ENCODE data around the gene DAGLA. TPM values are rescaled to one million over a fixed set of nuclear protein-coding genes. Genes with fewer than 3 reads are reported as not detected.

DAGLA gene
- total RNA-seq, 1 experiment from 2014 or later = 9.5 TPM

GRCh38 chr11:61701242-61701886 is 21.2 kb downstream of the DAGLA start:
- H3K4me1 ChIP-seq = peaks cover 39% of the 10 kb centered on the region
- DNase-seq = peak; percentile 72 to 78

GRCh38 chr11:61702701-61703312 is 22.6 kb downstream of the DAGLA start:
- no TSS peak for BruUV-seq (replicated peaks)
- Histone ChIP-seq H3K4me1 (peaks cover 31% of the 10 kb centered on the region), H3K36me3 (ENCODE audit: control insufficient read depth, insufficient read depth, low read length) (peaks cover 1% of the 10 kb centered on the region; the same call in 1 of the 2 replicates), H3K9me3 (no peaks in the 10 kb centered on the region), H3K4me3 (ENCODE audit: low read depth, low read length) (no peak overlapping the region), H3K27me3 (replicated peaks; ENCODE audit: control insufficient read depth, insufficient read depth, low read length) (no peaks in the 10 kb centered on the region)
- no peak for DNase-seq
- H3K27me3 Mint-ChIP-seq (ENCODE audit: insufficient read depth, unreplicated experiment) = no peaks in the 10 kb centered on the region
- peaks cover 11% of the 10 kb centered on the region for H3K36me3 Mint-ChIP-seq (ENCODE audit: insufficient read depth, unreplicated experiment)
- no peaks in the 10 kb centered on the region for H3K9me3 Mint-ChIP-seq (ENCODE audit: unreplicated experiment)
- TF ChIP-seq CTCF (IDR thresholded peaks at IDR 0.05; ENCODE audit: insufficient read depth in 1 of 2, low read depth in 1 of 2, low read length in 1 of 2, severe bottlenecking in 1 of 2, unreplicated experiment in 1 of 2) = no peak
- no peak overlapping the region for H3K27ac Mint-ChIP-seq (ENCODE audit: unreplicated experiment)
- no peak overlapping the region for H3K4me3 Mint-ChIP-seq (ENCODE audit: unreplicated experiment)
- ChIA-PET CTCF (interaction anchor here (0.9 to 1.0 kb wide), 3 partner anchors 20 to 31 kb away, joined by 4 to 5 read pairs (median 4); no protein-coding TSS in a partner anchor), POLR2A (no interaction called here)
- intact Hi-C loops (cut with micrococcal nuclease; ENCODE audit: unreplicated experiment) = no loop called here
- H3K4me1 Mint-ChIP-seq (ENCODE audit: low read depth, unreplicated experiment) = peaks cover 16% of the 10 kb centered on the region

More at GRCh38 chr11:61701242-61701886, 21.2 kb downstream of the DAGLA start:
- H3K27me3 Mint-ChIP-seq (ENCODE audit: insufficient read depth, unreplicated experiment) = no peaks in the 10 kb centered on the region
- CTCF ChIA-PET = interaction anchor here (0.7 to 1.0 kb wide), 3 partner anchors 12 to 32 kb away, joined by 3 to 5 read pairs (median 4); no protein-coding TSS in a partner anchor
- H3K36me3 Mint-ChIP-seq (ENCODE audit: insufficient read depth, unreplicated experiment) = peaks cover 6% of the 10 kb centered on the region
- H3K9me3 Mint-ChIP-seq (ENCODE audit: unreplicated experiment) = no peaks in the 10 kb centered on the region
- POLR2A ChIA-PET = no interaction called here
- H3K4me3 Mint-ChIP-seq (ENCODE audit: unreplicated experiment) = no peak overlapping the region
- H3K27me3 ChIP-seq (replicated peaks; ENCODE audit: control insufficient read depth, insufficient read depth, low read length) = no peaks in the 10 kb centered on the region
- H3K4me1 Mint-ChIP-seq (ENCODE audit: low read depth, unreplicated experiment) = peaks cover 16% of the 10 kb centered on the region
- H3K4me3 ChIP-seq (ENCODE audit: low read depth, low read length) = no peak overlapping the region
- no peak overlapping the region for H3K27ac Mint-ChIP-seq (ENCODE audit: unreplicated experiment)
- peaks cover 1% of the 10 kb centered on the region; the same call in 1 of the 2 replicates for H3K36me3 ChIP-seq (ENCODE audit: control insufficient read depth, insufficient read depth, low read length)
- H3K9me3 ChIP-seq = no peaks in the 10 kb centered on the region
- no TSS peak for BruUV-seq (replicated peaks)
- peak; percentile 52 to 83 for TF ChIP-seq CTCF (IDR thresholded peaks at IDR 0.05; ENCODE audit: insufficient read depth in 1 of 2, low read depth in 1 of 2, low read length in 1 of 2, severe bottlenecking in 1 of 2, unreplicated experiment in 1 of 2)
- intact Hi-C loops (cut with micrococcal nuclease; ENCODE audit: unreplicated experiment) = loop anchor here (1.0 kb wide), 1 partner anchor 21 kb away; the partner anchor contains the start of gene DAGLA

DNA sequence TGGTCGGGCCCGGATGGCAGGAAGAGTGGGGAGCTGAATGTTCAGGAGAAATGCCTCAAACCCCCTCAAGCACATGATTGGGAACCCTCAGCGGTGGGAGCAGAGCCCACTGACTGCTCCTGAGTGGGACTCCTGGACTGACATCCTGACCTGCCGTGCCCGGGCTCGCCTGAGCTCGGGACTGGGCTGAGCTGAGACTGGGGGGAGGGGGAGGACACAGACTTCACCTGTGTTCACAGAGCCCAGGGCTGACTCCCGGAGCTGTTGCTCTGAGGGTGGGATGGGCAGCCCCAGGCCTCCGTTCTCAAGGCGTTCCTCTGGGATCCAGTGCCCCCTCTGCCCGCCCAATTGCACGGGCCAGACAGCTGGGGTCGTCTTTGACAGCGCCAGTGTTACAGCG is 24.6 kb downstream of the DAGLA start:
- Mint-ChIP-seq H3K27ac (ENCODE audit: unreplicated experiment) (no peak overlapping the region), H3K9me3 (ENCODE audit: unreplicated experiment) (no peaks in the 10 kb centered on the region), H3K4me1 (ENCODE audit: low read depth, unreplicated experiment) (no peaks in the 10 kb centered on the region), H3K4me3 (ENCODE audit: unreplicated experiment) (no peak overlapping the region), H3K27me3 (ENCODE audit: insufficient read depth, unreplicated experiment) (no peaks in the 10 kb centered on the region), H3K36me3 (ENCODE audit: insufficient read depth, unreplicated experiment) (peaks cover 11% of the 10 kb centered on the region)
- CTCF ChIA-PET = interaction anchor here (0.7 kb wide), 1 partner anchor 10 kb away, joined by 3 read pairs; no protein-coding TSS in a partner anchor
- Histone ChIP-seq H3K27me3 (replicated peaks; ENCODE audit: control insufficient read depth, insufficient read depth, low read length) (no peaks in the 10 kb centered on the region), H3K4me3 (ENCODE audit: low read depth, low read length) (no peak overlapping the region), H3K4me1 (peaks cover 10% of the 10 kb centered on the region), H3K36me3 (ENCODE audit: control insufficient read depth, insufficient read depth, low read length) (peaks cover 1% of the 10 kb centered on the region; the same call in 1 of the 2 replicates), H3K9me3 (no peaks in the 10 kb centered on the region)
- POLR2A ChIA-PET = no interaction called here
- intact Hi-C loops (cut with micrococcal nuclease; ENCODE audit: unreplicated experiment) = no loop called here
- no peak for TF ChIP-seq CTCF (IDR thresholded peaks at IDR 0.05; ENCODE audit: insufficient read depth in 1 of 2, low read depth in 1 of 2, low read length in 1 of 2, severe bottlenecking in 1 of 2, unreplicated experiment in 1 of 2)
- DNase-seq = no peak
- no TSS peak for BruUV-seq (replicated peaks)
